ENCODE results near the gene BMPR2. TPM values are rescaled to one million over a fixed set of nuclear protein-coding genes. Genes with fewer than 3 reads are reported as not detected.
A peak's percentile ranks its signal among the peaks of the same experiment; 100 is the strongest.

Gene BMPR2
- total and polyA plus RNA-seq, 2 donors (not counting 1 experiment from before 2014, with no cell fraction given), result 21.6 to 65.8 TPM

GRCh38 chr2:202425036-202425435, 48.9 kb downstream of the BMPR2 start:
- peak in 1 of 2 donors; percentile 39 for DNase-seq (ENCODE audit: low read depth in 2 of 2)
- Histone ChIP-seq H3K79me2 (ENCODE audit: control insufficient read depth, insufficient read depth, low read length) (peaks cover 10% of the 10 kb centered on the region), H3K4me3 (replicated peaks in 1 of 4; ENCODE audit: control extremely low read depth in 1 of 4, insufficient read depth in 1 of 4, low read depth in 3 of 4, low read length in 4 of 4) (no peak overlapping the region), H3K9me3 (ENCODE audit: control insufficient read depth, insufficient read depth, low read depth, low read length) (no peaks in the 10 kb centered on the region), H3K4me2 (ENCODE audit: extremely low read depth, insufficient read depth, low read length) (no peak overlapping the region), H2AFZ (ENCODE audit: low read length) (no peak overlapping the region), H3K9ac (ENCODE audit: insufficient read depth, low read length) (no peak overlapping the region), H4K20me1 (ENCODE audit: control insufficient read depth, extremely low read depth, insufficient read depth, low read length) (no peaks in the 10 kb centered on the region), H3K4me1 (ENCODE audit: control insufficient read depth, extremely low read depth, insufficient read depth, low read length) (peaks cover 12% of the 10 kb centered on the region), H3K36me3 (ENCODE audit: control insufficient read depth, insufficient read depth, low read length) (no peaks in the 10 kb centered on the region), H3K27ac (ENCODE audit: insufficient read depth, low read length) (no peak overlapping the region), H3K27me3 (ENCODE audit: control insufficient read depth, insufficient read depth, low read length) (no peaks in the 10 kb centered on the region)
- no peak for TF ChIP-seq EZH2 (IDR thresholded peaks at IDR 0.05; ENCODE audit: low read length, missing control alignments)

GRCh38 chr2:202426751-202427150, 50.6 kb downstream of the BMPR2 start:
- H3K27ac ChIP-seq (ENCODE audit: insufficient read depth, low read length), result no peak overlapping the region
- H3K4me3 ChIP-seq (replicated peaks in 1 of 4; ENCODE audit: control extremely low read depth in 1 of 4, insufficient read depth in 1 of 4, low read depth in 3 of 4, low read length in 4 of 4), result no peak overlapping the region
- H3K79me2 ChIP-seq (ENCODE audit: control insufficient read depth, insufficient read depth, low read length), result peaks cover 12% of the 10 kb centered on the region
- H3K9ac ChIP-seq (ENCODE audit: insufficient read depth, low read length), result no peak overlapping the region
- DNase-seq (ENCODE audit: low read depth in 2 of 2), result no peak
- no peak overlapping the region for H2AFZ ChIP-seq (ENCODE audit: low read length)
- H3K27me3 ChIP-seq (ENCODE audit: control insufficient read depth, insufficient read depth, low read length), result no peaks in the 10 kb centered on the region
- no peaks in the 10 kb centered on the region for H4K20me1 ChIP-seq (ENCODE audit: control insufficient read depth, extremely low read depth, insufficient read depth, low read length)
- H3K36me3 ChIP-seq (ENCODE audit: control insufficient read depth, insufficient read depth, low read length), result no peaks in the 10 kb centered on the region
- TF ChIP-seq, protein P1, sequence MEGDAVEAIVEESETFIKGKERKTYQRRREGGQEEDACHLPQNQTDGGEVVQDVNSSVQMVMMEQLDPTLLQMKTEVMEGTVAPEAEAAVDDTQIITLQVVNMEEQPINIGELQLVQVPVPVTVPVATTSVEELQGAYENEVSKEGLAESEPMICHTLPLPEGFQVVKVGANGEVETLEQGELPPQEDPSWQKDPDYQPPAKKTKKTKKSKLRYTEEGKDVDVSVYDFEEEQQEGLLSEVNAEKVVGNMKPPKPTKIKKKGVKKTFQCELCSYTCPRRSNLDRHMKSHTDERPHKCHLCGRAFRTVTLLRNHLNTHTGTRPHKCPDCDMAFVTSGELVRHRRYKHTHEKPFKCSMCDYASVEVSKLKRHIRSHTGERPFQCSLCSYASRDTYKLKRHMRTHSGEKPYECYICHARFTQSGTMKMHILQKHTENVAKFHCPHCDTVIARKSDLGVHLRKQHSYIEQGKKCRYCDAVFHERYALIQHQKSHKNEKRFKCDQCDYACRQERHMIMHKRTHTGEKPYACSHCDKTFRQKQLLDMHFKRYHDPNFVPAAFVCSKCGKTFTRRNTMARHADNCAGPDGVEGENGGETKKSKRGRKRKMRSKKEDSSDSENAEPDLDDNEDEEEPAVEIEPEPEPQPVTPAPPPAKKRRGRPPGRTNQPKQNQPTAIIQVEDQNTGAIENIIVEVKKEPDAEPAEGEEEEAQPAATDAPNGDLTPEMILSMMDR (conservative IDR thresholded peaks at IDR 0.05 in 1 of 2, IDR thresholded peaks at IDR 0.05 in 1 of 2; ENCODE audit: low read depth in 1 of 2, low read length in 2 of 2), result no peak
- TF ChIP-seq EZH2 (IDR thresholded peaks at IDR 0.05; ENCODE audit: low read length, missing control alignments), result no peak
- peaks cover 12% of the 10 kb centered on the region for H3K4me1 ChIP-seq (ENCODE audit: control insufficient read depth, extremely low read depth, insufficient read depth, low read length)
- H3K4me2 ChIP-seq (ENCODE audit: extremely low read depth, insufficient read depth, low read length), result no peak overlapping the region
- H3K9me3 ChIP-seq (ENCODE audit: control insufficient read depth, insufficient read depth, low read depth, low read length), result no peaks in the 10 kb centered on the region

GRCh38 chr2:202429164-202429980, 53.2 kb downstream of the BMPR2 start:
- DNase-seq (ENCODE audit: low read depth in 2 of 2), result peak; percentile 60 to 96
- Histone ChIP-seq H3K4me3 (replicated peaks in 1 of 4; ENCODE audit: control extremely low read depth in 1 of 4, insufficient read depth in 1 of 4, low read depth in 3 of 4, low read length in 4 of 4) (no peak overlapping the region), H3K9me3 (ENCODE audit: control insufficient read depth, insufficient read depth, low read depth, low read length) (no peaks in the 10 kb centered on the region), H3K4me2 (ENCODE audit: extremely low read depth, insufficient read depth, low read length) (peak overlapping the region; percentile 28), H3K79me2 (ENCODE audit: control insufficient read depth, insufficient read depth, low read length) (peaks cover 16% of the 10 kb centered on the region), H3K4me1 (ENCODE audit: control insufficient read depth, extremely low read depth, insufficient read depth, low read length) (peaks cover 12% of the 10 kb centered on the region), H3K27ac (ENCODE audit: insufficient read depth, low read length) (peak overlapping the region; percentile 59), H3K27me3 (ENCODE audit: control insufficient read depth, insufficient read depth, low read length) (no peaks in the 10 kb centered on the region), H3K9ac (ENCODE audit: insufficient read depth, low read length) (no peak overlapping the region), H4K20me1 (ENCODE audit: control insufficient read depth, extremely low read depth, insufficient read depth, low read length) (no peaks in the 10 kb centered on the region), H3K36me3 (ENCODE audit: control insufficient read depth, insufficient read depth, low read length) (no peaks in the 10 kb centered on the region), H2AFZ (ENCODE audit: low read length) (no peak overlapping the region)
- TF ChIP-seq, protein P1 (conservative IDR thresholded peaks at IDR 0.05 in 1 of 2, IDR thresholded peaks at IDR 0.05 in 1 of 2; ENCODE audit: low read depth in 1 of 2, low read length in 2 of 2), result no peak
- no peak for TF ChIP-seq EZH2 (IDR thresholded peaks at IDR 0.05; ENCODE audit: low read length, missing control alignments)
